Bronchial epithelial cell (primary cell): ENCODE data around the gene SCLT1. TPM values are rescaled to one million over a fixed set of nuclear protein-coding genes. Genes with fewer than 3 reads are reported as not detected.

Source experiments
- DNase-seq: peaks from one replicate; pipeline ENCODE4 v3.0.0-alpha.2; 2010; ENCODE audit warnings: low read depth
- FAIRE-seq: peaks from 2 replicates; lab custom pipeline; 2011; peaks lifted over from hg19 to GRCh38; lab: Jason Lieb, UNC
- H3K27me3 ChIP-seq: 2 replicates; pipeline ENCODE4 v1.5.1; 2011; ENCODE audit warnings: low read length; ENCODE audit not compliant: control insufficient read depth, insufficient read depth
- H3K36me3 ChIP-seq: 2 replicates; pipeline ENCODE4 v1.5.1; 2011; ENCODE audit warnings: low read length; ENCODE audit not compliant: control insufficient read depth, insufficient read depth
- H3K4me3 ChIP-seq: 2 replicates; pipeline ENCODE4 v1.5.1; 2011; ENCODE audit warnings: mild to moderate bottlenecking, low read depth, low read length, control low read depth
- total RNA-seq: library from RNA; depleted of rRNA; stranded (reverse); fragments of >200 nt; gene quantifications from 2 replicates; pipeline ENCODE4 v1.2.1, GENCODE V29; 2014
- TF ChIP-seq, protein P1 (sequence below): IDR thresholded peaks from 2 replicates; pipeline ENCODE4 v1.5.1; 2011; ENCODE audit warnings: mild to moderate bottlenecking, moderate library complexity, low read length, control low read depth, inconsistent platforms; ENCODE audit not compliant: insufficient read depth, severe bottlenecking

SCLT1 gene
- total RNA-seq, 1 donor from 2014 or later = 5.3 TPM

DNA sequence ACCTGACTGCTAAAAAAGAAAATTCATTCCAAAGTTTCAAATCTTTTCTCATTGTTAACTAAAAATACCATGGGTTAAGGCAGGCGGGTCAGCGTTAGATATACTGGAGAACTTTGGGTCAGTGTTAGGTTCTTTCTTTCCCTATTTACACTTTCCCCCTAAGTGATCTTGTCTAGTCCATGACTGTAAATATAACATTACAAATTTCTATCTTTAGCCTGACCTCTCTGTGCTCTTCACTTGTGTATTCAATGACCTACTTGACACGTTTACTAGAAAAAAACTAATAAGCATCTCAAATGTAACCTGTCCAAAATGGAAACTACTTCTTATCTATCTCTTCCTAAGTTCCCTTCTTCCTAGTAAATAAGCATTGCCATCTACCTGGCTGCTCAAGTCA is 188.5 kb downstream of the SCLT1 start:
- FAIRE-seq (no peak), DNase-seq (no peak)
- TF ChIP-seq, protein P1, sequence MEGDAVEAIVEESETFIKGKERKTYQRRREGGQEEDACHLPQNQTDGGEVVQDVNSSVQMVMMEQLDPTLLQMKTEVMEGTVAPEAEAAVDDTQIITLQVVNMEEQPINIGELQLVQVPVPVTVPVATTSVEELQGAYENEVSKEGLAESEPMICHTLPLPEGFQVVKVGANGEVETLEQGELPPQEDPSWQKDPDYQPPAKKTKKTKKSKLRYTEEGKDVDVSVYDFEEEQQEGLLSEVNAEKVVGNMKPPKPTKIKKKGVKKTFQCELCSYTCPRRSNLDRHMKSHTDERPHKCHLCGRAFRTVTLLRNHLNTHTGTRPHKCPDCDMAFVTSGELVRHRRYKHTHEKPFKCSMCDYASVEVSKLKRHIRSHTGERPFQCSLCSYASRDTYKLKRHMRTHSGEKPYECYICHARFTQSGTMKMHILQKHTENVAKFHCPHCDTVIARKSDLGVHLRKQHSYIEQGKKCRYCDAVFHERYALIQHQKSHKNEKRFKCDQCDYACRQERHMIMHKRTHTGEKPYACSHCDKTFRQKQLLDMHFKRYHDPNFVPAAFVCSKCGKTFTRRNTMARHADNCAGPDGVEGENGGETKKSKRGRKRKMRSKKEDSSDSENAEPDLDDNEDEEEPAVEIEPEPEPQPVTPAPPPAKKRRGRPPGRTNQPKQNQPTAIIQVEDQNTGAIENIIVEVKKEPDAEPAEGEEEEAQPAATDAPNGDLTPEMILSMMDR = no peak
- H3K36me3 ChIP-seq = no peaks in the 10 kb centered on the region
- no peak overlapping the region for H3K4me3 ChIP-seq
- H3K27me3 ChIP-seq = no peaks in the 10 kb centered on the region

DNA sequence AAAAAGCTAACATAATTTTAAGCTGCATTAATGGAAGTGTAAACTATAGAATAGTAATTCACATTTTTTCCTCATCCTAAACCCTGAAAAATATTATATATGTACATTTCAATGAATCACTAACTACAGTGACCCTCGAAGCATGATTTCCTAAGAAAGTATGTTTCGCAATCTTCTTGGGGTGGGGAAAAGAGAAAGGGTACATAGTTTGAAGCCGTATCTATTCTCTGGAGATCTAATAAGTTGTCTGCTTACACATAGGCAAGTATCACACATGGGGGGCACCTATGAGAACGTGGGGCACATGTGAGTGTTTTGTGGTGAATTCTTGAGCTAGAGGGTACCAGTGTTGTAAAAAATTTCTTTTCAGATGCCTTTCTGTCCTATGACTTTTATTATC is 212.7 kb downstream of the SCLT1 start:
- FAIRE-seq = no peak
- Histone ChIP-seq H3K36me3 (no peaks in the 10 kb centered on the region), H3K4me3 (no peak overlapping the region), H3K27me3 (no peaks in the 10 kb centered on the region)
- DNase-seq = peak; percentile 6
- TF ChIP-seq, protein P1 = no peak

- no peaks in the 10 kb centered on the region for H3K36me3 ChIP-seq
- H3K4me3 ChIP-seq = no peak overlapping the region
- FAIRE-seq (no peak), DNase-seq (no peak)
- TF ChIP-seq, protein P1 = no peak
- no peaks in the 10 kb centered on the region for H3K27me3 ChIP-seq
Measured at GRCh38 chr4:128879971-128880370, 213.4 kb downstream of the SCLT1 start.

DNA sequence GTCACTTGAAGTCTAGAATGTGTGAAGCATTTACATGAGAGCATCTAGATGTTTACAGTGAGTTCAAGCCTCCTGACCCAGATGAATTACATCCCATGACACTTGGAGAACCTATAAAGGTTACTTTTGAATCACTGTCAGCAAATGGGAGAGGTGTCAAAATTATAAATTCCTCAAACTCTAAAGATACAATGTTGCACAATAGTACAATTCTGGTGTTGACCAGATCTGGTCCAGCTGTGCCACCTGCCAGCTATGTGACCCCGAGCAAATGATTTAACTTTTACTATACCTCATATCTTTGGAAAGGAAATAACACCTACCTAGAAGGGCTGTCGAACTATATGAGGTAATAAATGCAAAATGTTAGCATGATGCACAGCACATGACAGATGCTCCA is 214.1 kb downstream of the SCLT1 start:
- DNase-seq (no peak), FAIRE-seq (no peak)
- H3K36me3 ChIP-seq = no peaks in the 10 kb centered on the region
- TF ChIP-seq, protein P1 = no peak
- no peak overlapping the region for H3K4me3 ChIP-seq
- no peaks in the 10 kb centered on the region for H3K27me3 ChIP-seq

- H3K4me3 ChIP-seq = no peak overlapping the region
- no peaks in the 10 kb centered on the region for H3K36me3 ChIP-seq
- TF ChIP-seq, protein P1 = no peak
- no peak for DNase-seq
- FAIRE-seq = no peak
- no peaks in the 10 kb centered on the region for H3K27me3 ChIP-seq
Measured at GRCh38 chr4:128877934-128878333, 215.4 kb downstream of the SCLT1 start.

DNA sequence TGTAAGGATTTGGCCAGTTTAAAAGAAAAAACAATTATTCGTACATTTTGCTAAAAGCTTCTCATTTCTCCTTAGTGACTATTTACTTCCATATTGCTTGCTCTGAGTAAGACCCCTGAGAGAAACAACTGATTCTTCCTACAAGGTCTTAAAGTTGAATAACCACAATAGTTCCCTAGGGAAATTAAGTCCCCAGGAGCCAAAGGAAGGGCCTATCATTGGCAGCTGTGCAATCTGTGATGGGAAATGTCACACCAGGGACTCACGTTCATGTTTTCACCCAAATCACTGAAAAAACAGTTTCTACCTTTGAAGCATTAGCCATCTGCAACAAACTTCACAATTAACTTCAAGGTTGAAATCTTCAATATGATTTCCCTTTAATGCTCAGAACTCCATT is 217.1 kb downstream of the SCLT1 start:
- TF ChIP-seq, protein P1 = no peak
- peaks cover 3% of the 10 kb centered on the region for H3K36me3 ChIP-seq
- no peak for FAIRE-seq
- no peak overlapping the region for H3K4me3 ChIP-seq
- no peak for DNase-seq
- H3K27me3 ChIP-seq = no peaks in the 10 kb centered on the region
